ENCODE data around the gene IRAK1BP1. TPM values are rescaled to one million over a fixed set of nuclear protein-coding genes. Genes with fewer than 3 reads are reported as not detected.

IRAK1BP1 gene
- 5.2 TPM for total RNA-seq (ENCODE audit: unreplicated experiment)
- long read RNA-seq, partial matches to known transcripts: 0 of 2 reads
- long read RNA-seq, other reads (novel, unspliced or antisense): 2 of 2 reads

DNA sequence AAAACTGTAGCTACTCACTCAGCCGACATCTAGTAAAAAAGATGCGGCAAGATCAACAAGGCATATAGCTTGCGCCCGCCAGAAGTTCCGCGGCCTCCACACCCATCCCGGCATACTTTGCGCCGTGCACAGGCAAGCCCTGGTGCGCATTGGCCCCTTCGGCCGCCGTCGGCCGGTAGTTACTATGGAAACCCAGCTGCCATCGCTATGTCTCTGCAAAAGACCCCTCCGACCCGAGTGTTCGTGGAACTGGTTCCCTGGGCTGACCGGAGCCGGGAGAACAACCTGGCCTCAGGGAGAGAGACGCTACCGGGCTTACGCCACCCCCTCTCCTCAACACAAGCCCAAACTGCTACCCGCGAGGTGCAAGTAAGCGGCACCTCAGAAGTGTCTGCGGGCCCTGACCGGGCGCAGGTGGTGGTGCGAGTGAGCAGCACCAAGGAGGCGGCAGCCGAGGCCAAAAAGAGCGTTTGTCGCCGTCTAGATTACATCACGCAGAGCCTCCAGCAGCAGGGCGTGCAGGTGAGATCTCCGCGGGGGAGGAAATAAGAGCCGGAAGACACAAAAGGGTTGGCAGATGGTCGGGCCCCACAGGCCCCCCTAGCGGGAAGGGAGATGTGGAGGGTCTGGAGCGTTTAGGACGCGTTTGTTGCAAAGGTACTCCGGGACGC lies at the start of gene IRAK1BP1:
TSS of gene IRAK1BP1 (plus strand) at position 182 of the 671 bp plus-strand sequence. CDS start at position 208, 26 bp downstream.
- peaks cover 2% of the 10 kb centered on the region for H3K27me3 Mint-ChIP-seq (ENCODE audit: unreplicated experiment)
- H3K36me3 Mint-ChIP-seq (ENCODE audit: low read depth, unreplicated experiment): no peaks in the 10 kb centered on the region
- no peak for TF ChIP-seq CTCF (IDR thresholded peaks at IDR 0.05; ENCODE audit: unreplicated experiment)
- no peaks in the 10 kb centered on the region for H3K9me3 Mint-ChIP-seq (ENCODE audit: unreplicated experiment)
- peak; percentile 83 for DNase-seq (ENCODE audit: low spot score)
- peaks cover 12% of the 10 kb centered on the region for H3K4me1 Mint-ChIP-seq (ENCODE audit: unreplicated experiment)
- H3K4me3 Mint-ChIP-seq (ENCODE audit: unreplicated experiment): peak within 1 kb of the TSS; percentile 98
- peak within 1 kb of the TSS; percentile 92 for H3K27ac Mint-ChIP-seq (ENCODE audit: unreplicated experiment)

- no peak for DNase-seq (ENCODE audit: low spot score)
- H3K9me3 Mint-ChIP-seq (ENCODE audit: unreplicated experiment): no peaks in the 10 kb centered on the region
- no peaks in the 10 kb centered on the region for H3K27me3 Mint-ChIP-seq (ENCODE audit: unreplicated experiment)
- no peaks in the 10 kb centered on the region for H3K36me3 Mint-ChIP-seq (ENCODE audit: low read depth, unreplicated experiment)
- TF ChIP-seq CTCF (IDR thresholded peaks at IDR 0.05; ENCODE audit: unreplicated experiment): no peak
- peaks cover 3% of the 10 kb centered on the region for H3K4me1 Mint-ChIP-seq (ENCODE audit: unreplicated experiment)
- no peak overlapping the region for H3K27ac Mint-ChIP-seq (ENCODE audit: unreplicated experiment)
- H3K4me3 Mint-ChIP-seq (ENCODE audit: unreplicated experiment): no peak overlapping the region
Measured at GRCh38 chr6:78824045-78824444, 43.3 kb upstream of the IRAK1BP1 start.

DNA sequence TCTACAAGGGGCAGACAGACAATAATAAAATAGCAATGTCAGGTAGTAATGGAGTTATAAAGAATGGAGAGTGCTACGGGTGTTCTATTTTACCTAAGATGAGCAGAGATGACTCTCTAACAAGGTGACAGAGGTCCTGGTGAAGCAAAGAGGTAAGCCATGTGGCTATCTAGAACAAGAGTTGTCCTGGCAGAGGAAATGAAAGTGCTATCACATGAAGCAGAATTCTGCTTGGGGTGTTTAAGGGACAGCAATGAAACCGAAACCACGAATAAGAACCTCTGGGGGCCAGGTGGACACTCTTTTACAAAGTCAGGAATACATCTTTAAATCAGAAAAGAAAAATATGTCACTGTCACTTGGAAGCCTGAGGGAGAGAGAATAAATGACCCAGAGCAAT lies 37.9 kb upstream of the IRAK1BP1 start:
- Mint-ChIP-seq H3K9me3 (ENCODE audit: unreplicated experiment) (no peaks in the 10 kb centered on the region), H3K4me3 (ENCODE audit: unreplicated experiment) (no peak overlapping the region), H3K27ac (ENCODE audit: unreplicated experiment) (no peak overlapping the region), H3K4me1 (ENCODE audit: unreplicated experiment) (peaks cover 3% of the 10 kb centered on the region), H3K36me3 (ENCODE audit: low read depth, unreplicated experiment) (no peaks in the 10 kb centered on the region), H3K27me3 (ENCODE audit: unreplicated experiment) (peaks cover 1% of the 10 kb centered on the region)
- no peak for DNase-seq (ENCODE audit: low spot score)
- TF ChIP-seq CTCF (IDR thresholded peaks at IDR 0.05; ENCODE audit: unreplicated experiment): no peak

- no peak for DNase-seq (ENCODE audit: low spot score)
- Mint-ChIP-seq H3K4me3 (ENCODE audit: unreplicated experiment) (no peak overlapping the region), H3K27me3 (ENCODE audit: unreplicated experiment) (peaks cover 1% of the 10 kb centered on the region), H3K9me3 (ENCODE audit: unreplicated experiment) (no peaks in the 10 kb centered on the region), H3K36me3 (ENCODE audit: low read depth, unreplicated experiment) (no peaks in the 10 kb centered on the region), H3K27ac (ENCODE audit: unreplicated experiment) (no peak overlapping the region), H3K4me1 (ENCODE audit: unreplicated experiment) (no peaks in the 10 kb centered on the region)
- TF ChIP-seq CTCF (IDR thresholded peaks at IDR 0.05; ENCODE audit: unreplicated experiment): no peak
Measured at GRCh38 chr6:78830805-78831204, 36.5 kb upstream of the IRAK1BP1 start.

GRCh38 chr6:78831492-78831891 lies 35.9 kb upstream of the IRAK1BP1 start:
- Mint-ChIP-seq H3K4me1 (ENCODE audit: unreplicated experiment) (no peaks in the 10 kb centered on the region), H3K9me3 (ENCODE audit: unreplicated experiment) (no peaks in the 10 kb centered on the region), H3K36me3 (ENCODE audit: low read depth, unreplicated experiment) (no peaks in the 10 kb centered on the region), H3K27ac (ENCODE audit: unreplicated experiment) (no peak overlapping the region), H3K4me3 (ENCODE audit: unreplicated experiment) (no peak overlapping the region), H3K27me3 (ENCODE audit: unreplicated experiment) (peaks cover 1% of the 10 kb centered on the region)
- no peak for DNase-seq (ENCODE audit: low spot score)
- TF ChIP-seq CTCF (IDR thresholded peaks at IDR 0.05; ENCODE audit: unreplicated experiment): no peak
